HG03439 (cell line): ENCODE data around the gene ABCG1.

Experiments used
- ATAC-seq: cut with Tn5 transposase; IDR thresholded peaks from one replicate; pipeline ENCODE4 v1.9.1; 2021; ENCODE audit warnings: mild to moderate bottlenecking, moderate library complexity; ENCODE audit not compliant: unreplicated experiment

ABCG1 gene

DNA sequence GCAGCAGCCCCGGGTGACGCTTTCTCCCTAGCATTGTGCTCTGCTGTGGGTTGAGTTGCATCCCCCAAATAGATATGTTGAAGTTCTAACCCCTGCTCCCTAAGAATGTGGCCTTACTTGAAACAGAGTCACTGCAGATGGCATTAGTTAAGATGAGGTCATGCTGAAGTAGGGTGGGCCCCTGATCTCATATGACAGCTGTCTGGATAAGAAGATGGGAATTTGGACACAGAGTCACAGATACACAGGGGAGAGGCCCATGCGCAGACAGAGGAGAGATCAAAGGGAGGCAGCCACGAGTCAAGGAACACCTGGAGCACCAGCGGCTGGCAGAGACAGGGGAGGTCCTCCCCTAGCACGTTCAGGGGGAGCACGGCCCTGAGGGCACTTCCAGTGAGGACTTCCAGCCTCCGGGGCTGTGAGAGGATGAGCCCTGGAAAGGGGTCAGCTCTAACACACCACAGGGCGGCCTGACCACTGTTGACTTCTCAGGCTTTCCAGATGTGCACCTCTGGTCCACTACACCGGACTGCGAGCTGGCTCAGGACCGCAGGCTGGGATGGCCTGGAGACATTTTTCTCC, 46.4 kb downstream of the ABCG1 start:
- ATAC-seq, result no peak

GRCh38 chr21:42266971-42267556, 48.1 kb downstream of the ABCG1 start:
- no peak for ATAC-seq

GRCh38 chr21:42269386-42269785, 50.4 kb downstream of the ABCG1 start:
- no peak for ATAC-seq

GRCh38 chr21:42271065-42271464, 52.1 kb downstream of the ABCG1 start:
- ATAC-seq, result no peak

DNA sequence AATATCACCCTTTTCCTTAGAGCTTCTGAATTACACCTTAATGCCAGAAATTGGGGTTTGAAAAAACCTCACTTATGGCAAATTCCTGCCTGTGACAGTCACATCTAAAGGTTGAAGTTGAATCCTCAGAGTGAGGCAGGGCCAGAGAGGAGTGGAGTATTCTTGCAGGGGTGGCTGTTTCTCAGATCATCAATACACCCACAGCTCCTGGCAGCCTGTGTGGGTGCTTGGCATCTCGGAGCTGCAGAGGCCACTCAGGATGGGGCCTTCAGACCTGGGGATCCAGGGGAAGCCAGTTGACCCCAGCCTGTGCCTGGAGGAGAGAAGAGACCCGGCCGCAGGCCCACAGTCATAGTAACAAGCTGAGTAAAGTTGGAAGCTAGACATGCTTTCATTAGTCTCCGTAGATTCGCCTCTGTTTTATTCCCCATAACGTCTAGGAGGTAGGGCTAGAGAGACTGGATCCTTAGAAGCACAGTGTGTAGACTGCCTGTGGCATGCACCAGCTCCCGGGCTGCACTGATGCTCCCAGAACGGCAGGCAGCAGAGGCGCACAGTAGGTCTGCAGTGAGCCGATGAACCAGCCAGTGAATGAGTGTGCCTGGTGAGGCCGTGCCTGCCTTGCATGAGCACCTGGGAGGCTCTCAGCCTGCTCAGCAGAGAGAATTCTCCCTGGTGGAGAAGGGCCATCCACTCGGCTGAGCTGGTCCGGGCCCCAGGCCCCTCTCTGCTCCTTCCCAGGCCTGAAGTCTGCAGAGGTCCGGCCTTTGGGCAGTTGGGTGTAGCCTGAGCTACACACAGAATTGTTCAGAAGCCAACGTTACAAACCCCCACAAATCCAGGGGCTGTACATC, 53.4 kb downstream of the ABCG1 start:
- no peak for ATAC-seq

DNA sequence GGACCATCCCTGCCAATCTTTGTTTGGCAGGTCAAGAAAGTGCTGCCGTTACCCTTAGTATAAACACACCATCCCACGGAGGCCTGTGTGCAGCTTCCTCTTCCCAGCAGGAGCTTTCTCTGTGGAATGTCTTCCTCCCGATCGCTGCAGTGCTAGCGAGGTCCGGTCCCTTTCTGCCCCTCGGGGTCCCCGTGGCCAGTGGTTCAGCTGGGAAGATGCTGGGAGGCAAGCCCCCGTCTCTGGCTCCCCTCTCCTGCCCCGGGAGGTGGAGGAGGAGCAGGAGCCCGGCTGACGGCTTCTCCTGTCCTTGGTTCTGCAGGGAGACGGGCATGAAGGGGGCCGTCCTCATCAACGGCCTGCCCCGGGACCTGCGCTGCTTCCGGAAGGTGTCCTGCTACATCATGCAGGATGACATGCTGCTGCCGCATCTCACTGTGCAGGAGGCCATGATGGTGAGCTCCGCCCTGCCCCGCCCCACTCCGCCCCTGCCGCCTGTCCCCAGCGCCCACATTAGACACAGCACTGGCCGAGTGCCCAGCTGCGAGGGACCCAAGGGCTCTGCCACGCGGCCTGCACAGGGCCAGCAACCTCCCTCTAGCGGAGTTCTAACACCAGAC, 54.2 kb downstream of the ABCG1 start:
- no peak for ATAC-seq

GRCh38 chr21:42276076-42276475, 57.1 kb downstream of the ABCG1 start:
- ATAC-seq, result no peak

- no peak for ATAC-seq
Measured at GRCh38 chr21:42276526-42277154, 57.7 kb downstream of the ABCG1 start.

GRCh38 chr21:42277593-42277992, 58.7 kb downstream of the ABCG1 start:
- ATAC-seq, result no peak

GRCh38 chr21:42278451-42279149, 59.7 kb downstream of the ABCG1 start:
- ATAC-seq, result no peak

DNA sequence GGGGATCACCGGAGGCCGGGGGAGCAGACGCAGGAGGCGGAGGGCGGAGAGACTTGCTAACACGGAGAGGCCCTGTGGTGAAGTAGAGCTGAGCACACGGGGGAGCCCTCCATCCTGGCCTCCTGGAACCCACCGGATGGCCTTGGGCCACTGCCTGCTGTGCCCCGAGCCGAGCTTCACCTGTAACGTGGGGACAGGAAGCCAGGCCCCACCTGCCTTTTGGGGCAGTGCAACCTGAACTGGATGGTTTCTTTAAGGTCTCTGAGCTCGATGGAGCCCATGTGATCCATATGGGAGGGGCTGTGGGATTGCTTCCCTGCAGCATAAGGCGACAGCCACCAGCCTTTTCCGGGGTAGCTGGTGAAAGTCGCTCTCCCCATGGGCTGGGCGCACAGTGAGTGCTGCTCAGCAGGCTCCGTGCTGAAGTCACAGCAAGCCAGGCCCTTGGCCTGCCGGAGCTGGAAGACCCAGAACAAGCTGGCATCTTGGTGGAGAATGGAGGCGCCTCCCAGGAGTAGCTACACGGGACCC, 60.5 kb downstream of the ABCG1 start:
- no peak for ATAC-seq

DNA sequence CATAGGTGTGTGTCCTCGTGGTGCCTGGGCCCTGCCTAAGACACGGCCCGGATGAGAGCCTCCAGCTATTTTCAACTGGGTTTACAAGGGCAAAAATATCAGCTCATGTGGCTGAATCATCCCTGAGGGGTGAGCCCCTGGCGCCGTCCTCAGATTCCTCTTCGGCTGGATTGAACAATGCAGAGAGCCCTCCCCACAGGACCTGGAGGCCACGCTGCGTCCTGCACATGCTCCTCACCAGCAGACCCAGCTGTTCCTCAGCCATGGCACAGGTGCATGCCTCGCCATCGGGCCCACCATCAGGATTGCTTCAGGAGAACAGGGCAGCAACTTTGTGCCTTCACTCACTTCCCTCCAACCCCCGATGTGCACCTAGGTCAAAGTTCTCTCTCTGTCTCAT, 60.9 kb downstream of the ABCG1 start:
- no peak for ATAC-seq

GRCh38 chr21:42280356-42281180, 61.6 kb downstream of the ABCG1 start:
- ATAC-seq, result no peak

DNA sequence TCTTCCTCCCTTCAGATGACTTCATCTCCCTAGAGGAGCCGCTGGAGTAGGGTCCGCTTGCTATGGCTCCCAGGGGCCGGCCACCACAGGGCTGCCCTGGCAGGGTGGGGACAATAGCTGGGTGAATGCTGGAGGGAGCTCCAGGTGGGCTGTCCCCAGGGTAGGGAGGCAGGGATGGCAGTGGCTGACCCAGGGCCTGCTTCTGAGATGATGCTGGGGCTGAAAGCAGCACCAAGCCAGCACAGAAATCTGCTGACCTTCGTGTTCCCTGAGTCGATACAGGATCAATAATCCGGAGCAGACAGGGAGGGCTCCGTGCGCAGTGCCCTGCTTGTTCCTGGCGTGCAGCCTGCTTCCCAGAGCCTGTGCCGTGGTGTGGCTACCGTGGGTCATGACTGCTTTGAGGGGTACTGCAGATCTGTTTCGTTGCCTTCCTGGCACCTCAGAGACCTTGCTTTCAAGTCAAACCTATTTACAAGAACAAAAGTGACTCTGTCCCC, 62.3 kb downstream of the ABCG1 start:
- no peak for ATAC-seq

DNA sequence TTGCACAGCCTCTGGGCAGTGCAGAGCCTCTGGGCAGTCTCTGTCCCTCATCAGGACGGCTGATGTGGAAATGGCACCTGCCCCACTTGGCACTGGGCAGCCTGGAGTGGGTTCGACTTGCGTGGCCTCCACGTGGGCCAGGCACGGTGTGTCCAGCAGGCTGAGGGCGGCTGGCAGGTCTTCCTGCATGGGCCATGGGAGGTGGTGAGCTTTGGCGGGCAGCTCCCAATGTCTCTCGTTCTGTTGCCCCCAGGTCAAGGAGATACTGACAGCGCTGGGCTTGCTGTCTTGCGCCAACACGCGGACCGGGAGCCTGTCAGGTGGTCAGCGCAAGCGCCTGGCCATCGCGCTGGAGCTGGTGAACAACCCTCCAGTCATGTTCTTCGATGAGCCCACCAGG, 63.1 kb downstream of the ABCG1 start:
- ATAC-seq, result no peak

DNA sequence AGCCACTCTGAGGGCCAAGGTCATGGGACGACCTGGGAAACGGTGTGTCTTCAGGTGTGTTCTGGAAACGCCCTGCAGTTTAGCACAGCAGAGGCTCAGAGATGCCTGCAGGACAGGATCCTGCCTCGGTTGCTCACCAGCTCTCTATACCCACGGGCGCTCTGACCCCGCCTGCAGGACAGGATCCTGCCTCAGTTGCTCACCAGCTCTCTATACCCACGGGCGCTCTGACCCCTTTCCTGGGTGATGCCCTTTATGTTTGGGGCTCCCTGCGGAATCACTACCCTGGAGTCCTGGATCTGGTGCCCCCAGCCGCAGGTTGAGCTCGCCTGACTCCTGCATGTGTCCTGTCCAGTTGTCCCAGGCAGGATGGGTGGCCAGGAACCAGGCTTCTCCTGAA, 63.8 kb downstream of the ABCG1 start:
- ATAC-seq, result no peak

GRCh38 chr21:42285569-42286245, 66.8 kb downstream of the ABCG1 start:
- ATAC-seq, result no peak

DNA sequence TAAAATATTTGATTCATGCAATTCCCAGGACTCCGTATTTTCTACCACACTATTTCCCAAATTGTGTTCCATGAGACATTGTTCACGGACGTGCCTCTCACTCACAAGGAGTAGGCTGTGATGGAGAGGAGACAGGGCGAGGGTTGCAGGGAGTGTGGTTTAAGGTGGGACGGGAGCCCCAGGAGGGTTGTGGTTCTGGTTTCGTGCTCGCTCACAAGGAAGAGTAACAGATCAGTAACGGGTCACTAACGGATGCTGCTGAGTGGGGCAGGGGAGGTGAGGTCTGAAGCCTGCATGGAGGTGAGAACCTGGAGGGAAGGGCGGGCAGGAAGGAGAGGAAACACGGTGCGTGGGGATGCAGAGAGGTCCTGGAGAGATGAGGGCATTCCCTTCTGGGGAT, 67.5 kb downstream of the ABCG1 start:
- no peak for ATAC-seq
